HG03108 (cell line): Measurements from ENCODE around the gene GGA2.

Experiments used
- ATAC-seq: cut with Tn5 transposase; IDR thresholded peaks from one replicate; pipeline ENCODE4 v1.9.1; 2021; ENCODE audit warnings: moderate library complexity; ENCODE audit not compliant: unreplicated experiment

The GGA2 gene

GRCh38 chr16:23423496-23424049 lies 86.7 kb downstream of the GGA2 start:
- ATAC-seq = no peak

- ATAC-seq = no peak
Observed at GRCh38 chr16:23420011-23420410, 90.3 kb downstream of the GGA2 start.

GRCh38 chr16:23416816-23417215 lies 93.5 kb downstream of the GGA2 start:
- ATAC-seq = no peak

GRCh38 chr16:23414731-23415130 lies 95.6 kb downstream of the GGA2 start:
- ATAC-seq = no peak
